OCI-LY7 (cell line): ENCODE data around the gene HDGFL3.

Experiments used
- EZH2phosphoT487 ChIP-seq: fragments of 200-600 bp; sonication (generic); IDR thresholded peaks from 2 replicates; pipeline ENCODE4 v1.6.1; 2018; ENCODE audit warnings: low read depth, borderline replicate concordance, mild to moderate bottlenecking, mixed run types, antibody characterized with exemption, low read length, moderate library complexity, mixed read lengths
- TF ChIP-seq, protein P1 (sequence below): fragments of 200-600 bp; sonication (generic); conservative IDR thresholded peaks from 2 replicates; pipeline ENCODE4 v1.5.1; 2014; ENCODE audit warnings: mild to moderate bottlenecking, antibody characterized with exemption, low read length, moderate library complexity, mixed read lengths

DNA sequence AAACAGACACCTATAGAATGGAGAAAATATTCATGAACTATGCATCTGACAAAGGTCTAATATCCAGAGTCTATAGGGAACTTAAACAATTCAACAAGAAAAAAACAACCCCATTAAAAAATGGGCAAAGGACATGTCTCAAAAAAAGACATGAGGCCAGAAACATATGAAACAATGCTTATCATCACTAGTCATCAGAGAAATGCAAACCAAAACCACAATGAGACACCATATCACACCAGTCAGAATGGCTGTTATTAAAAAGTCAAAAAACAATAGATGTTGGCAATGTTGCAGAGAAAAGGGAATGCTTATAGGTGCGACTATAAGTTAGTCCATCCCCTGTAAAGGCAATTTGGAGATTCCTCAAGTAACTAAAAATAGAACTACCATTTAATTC, 11.4 kb upstream of the HDGFL3 start:
- TF ChIP-seq, protein P1, sequence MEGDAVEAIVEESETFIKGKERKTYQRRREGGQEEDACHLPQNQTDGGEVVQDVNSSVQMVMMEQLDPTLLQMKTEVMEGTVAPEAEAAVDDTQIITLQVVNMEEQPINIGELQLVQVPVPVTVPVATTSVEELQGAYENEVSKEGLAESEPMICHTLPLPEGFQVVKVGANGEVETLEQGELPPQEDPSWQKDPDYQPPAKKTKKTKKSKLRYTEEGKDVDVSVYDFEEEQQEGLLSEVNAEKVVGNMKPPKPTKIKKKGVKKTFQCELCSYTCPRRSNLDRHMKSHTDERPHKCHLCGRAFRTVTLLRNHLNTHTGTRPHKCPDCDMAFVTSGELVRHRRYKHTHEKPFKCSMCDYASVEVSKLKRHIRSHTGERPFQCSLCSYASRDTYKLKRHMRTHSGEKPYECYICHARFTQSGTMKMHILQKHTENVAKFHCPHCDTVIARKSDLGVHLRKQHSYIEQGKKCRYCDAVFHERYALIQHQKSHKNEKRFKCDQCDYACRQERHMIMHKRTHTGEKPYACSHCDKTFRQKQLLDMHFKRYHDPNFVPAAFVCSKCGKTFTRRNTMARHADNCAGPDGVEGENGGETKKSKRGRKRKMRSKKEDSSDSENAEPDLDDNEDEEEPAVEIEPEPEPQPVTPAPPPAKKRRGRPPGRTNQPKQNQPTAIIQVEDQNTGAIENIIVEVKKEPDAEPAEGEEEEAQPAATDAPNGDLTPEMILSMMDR = no peak
- TF ChIP-seq EZH2phosphoT487 = no peak
